ENCODE measurements around the gene TMTC1. TPM values are rescaled to one million over a fixed set of nuclear protein-coding genes. Genes with fewer than 3 reads are reported as not detected.

TMTC1 gene
- total RNA-seq, 2 experiments from 2014 or later: not detected

DNA sequence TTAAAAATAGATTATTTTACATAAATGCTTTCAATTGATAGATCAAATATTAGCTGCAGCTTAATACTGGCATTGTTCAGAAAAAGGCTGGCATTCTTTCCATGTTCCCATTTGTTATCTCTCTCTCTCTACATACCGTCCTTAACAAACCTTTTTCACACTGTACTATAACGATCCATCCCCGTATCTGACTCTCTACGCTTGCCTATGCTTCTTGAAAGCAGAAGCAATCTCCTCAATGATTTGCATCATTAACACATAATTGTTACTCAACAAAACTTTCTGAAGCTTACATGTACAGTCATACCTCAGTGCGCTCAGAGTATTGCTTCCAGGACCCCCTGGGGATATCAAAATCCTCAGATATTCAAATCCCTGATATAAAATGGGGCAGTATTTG is 89.7 kb downstream of the TMTC1 start:
- Mint-ChIP-seq H3K4me1 (ENCODE audit: low read depth) (no peaks in the 10 kb centered on the region), H3K9me3 (no peaks in the 10 kb centered on the region), H3K4me3 (no peak overlapping the region), H3K36me3 (ENCODE audit: low read depth) (no peaks in the 10 kb centered on the region), H3K27ac (no peak overlapping the region), H3K27me3 (no peaks in the 10 kb centered on the region)
- ChIA-PET CTCF (no interaction called here), POLR2A (no interaction called here)
- intact Hi-C loops (cut with micrococcal nuclease): no loop called here
- DNase-seq: no peak
- TF ChIP-seq CTCF (IDR thresholded peaks at IDR 0.05): no peak
- ATAC-seq: no peak

- TF ChIP-seq CTCF (IDR thresholded peaks at IDR 0.05): no peak
- ChIA-PET POLR2A (interaction anchor here (0.8 to 1.3 kb wide), 2 partner anchors 16 to 204 kb away, joined by 3 read pairs; no protein-coding TSS in a partner anchor), CTCF (no interaction called here)
- H3K27me3 Mint-ChIP-seq: no peaks in the 10 kb centered on the region
- no peaks in the 10 kb centered on the region for H3K9me3 Mint-ChIP-seq
- no peak overlapping the region for H3K4me3 Mint-ChIP-seq
- no peak for DNase-seq
- no peaks in the 10 kb centered on the region for H3K36me3 Mint-ChIP-seq (ENCODE audit: low read depth)
- intact Hi-C loops (cut with micrococcal nuclease): no loop called here
- ATAC-seq: no peak
- H3K4me1 Mint-ChIP-seq (ENCODE audit: low read depth): no peaks in the 10 kb centered on the region
- H3K27ac Mint-ChIP-seq: no peak overlapping the region
These were observed 91.5 kb downstream of the TMTC1 start for GRCh38 chr12:29692237-29692636.

DNA sequence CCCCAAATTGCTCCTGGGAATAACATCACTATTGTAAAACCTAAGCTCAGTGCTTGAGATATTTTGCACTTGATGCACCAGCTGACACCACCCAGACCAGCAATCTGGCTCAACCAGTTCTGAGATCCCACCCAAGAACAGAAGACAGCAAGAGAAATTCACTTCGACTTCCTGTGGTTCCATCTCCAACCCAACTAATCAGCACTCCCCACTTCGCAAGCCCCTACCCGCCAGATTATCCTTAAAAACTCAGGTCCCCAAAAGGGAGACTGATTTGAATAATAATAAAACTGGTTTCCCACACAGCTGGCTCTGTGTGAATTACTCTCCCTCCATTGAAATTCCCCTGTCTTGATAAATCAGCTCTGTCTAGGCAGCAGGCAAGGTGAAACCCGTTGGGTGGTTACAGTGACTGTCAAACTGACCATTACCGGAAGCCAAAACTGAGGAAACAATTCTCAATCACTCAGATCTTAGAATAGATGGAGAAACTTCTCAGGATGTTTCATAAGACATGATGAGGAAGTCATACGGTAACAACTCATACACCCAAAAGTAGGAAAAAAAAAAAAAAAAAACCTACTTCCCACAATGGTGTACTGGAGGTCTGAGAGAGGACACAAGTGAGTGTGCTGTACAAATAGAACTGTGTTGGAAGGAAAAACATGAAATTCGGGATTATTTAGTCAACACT is 92.4 kb downstream of the TMTC1 start:
- no peaks in the 10 kb centered on the region for H3K9me3 Mint-ChIP-seq
- TF ChIP-seq CTCF (IDR thresholded peaks at IDR 0.05): no peak
- no peak for ATAC-seq
- CTCF ChIA-PET: no interaction called here
- no peak for DNase-seq
- intact Hi-C loops (cut with micrococcal nuclease): no loop called here
- no peak overlapping the region for H3K4me3 Mint-ChIP-seq
- H3K36me3 Mint-ChIP-seq (ENCODE audit: low read depth): no peaks in the 10 kb centered on the region
- POLR2A ChIA-PET: interaction anchor here (0.8 to 1.3 kb wide), 2 partner anchors 17 to 205 kb away, joined by 3 read pairs; no protein-coding TSS in a partner anchor
- H3K27me3 Mint-ChIP-seq: no peaks in the 10 kb centered on the region
- H3K27ac Mint-ChIP-seq: no peak overlapping the region
- H3K4me1 Mint-ChIP-seq (ENCODE audit: low read depth): no peaks in the 10 kb centered on the region

- Mint-ChIP-seq H3K27me3 (peaks cover 1% of the 10 kb centered on the region), H3K36me3 (ENCODE audit: low read depth) (no peaks in the 10 kb centered on the region), H3K27ac (no peak overlapping the region), H3K4me1 (ENCODE audit: low read depth) (no peaks in the 10 kb centered on the region), H3K4me3 (no peak overlapping the region), H3K9me3 (no peaks in the 10 kb centered on the region)
- TF ChIP-seq CTCF (IDR thresholded peaks at IDR 0.05): no peak
- ATAC-seq (no peak), DNase-seq (no peak)
- ChIA-PET CTCF (no interaction called here), POLR2A (interaction anchor here (1.3 kb wide), 1 partner anchor 18 kb away, joined by 3 read pairs; no protein-coding TSS in a partner anchor)
- intact Hi-C loops (cut with micrococcal nuclease): no loop called here
These were observed 93.0 kb downstream of the TMTC1 start for GRCh38 chr12:29690728-29691127.

DNA sequence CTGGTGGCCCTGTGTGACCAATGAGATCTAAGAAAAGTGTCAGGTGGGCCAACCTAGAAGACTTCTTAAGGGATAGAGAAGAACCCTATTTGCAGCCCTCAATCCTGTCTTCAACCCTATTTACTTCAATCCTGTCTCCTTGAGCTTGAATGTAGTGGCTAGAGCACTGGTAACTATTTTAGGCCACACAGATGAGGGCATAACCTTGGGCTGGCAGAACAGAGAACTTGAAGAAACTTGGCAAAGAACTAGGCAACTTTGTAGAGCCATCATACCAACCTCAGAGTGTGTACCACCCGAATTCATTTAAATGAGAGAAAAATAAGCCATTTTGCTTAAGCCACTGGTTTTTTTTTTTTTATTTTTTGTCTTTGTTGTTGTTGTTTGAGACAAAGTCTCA is 94.8 kb downstream of the TMTC1 start:
- ChIA-PET POLR2A (no interaction called here), CTCF (no interaction called here)
- intact Hi-C loops (cut with micrococcal nuclease): no loop called here
- Mint-ChIP-seq H3K9me3 (no peaks in the 10 kb centered on the region), H3K36me3 (ENCODE audit: low read depth) (no peaks in the 10 kb centered on the region), H3K4me3 (no peak overlapping the region), H3K4me1 (ENCODE audit: low read depth) (no peaks in the 10 kb centered on the region), H3K27me3 (peaks cover 3% of the 10 kb centered on the region), H3K27ac (no peak overlapping the region)
- TF ChIP-seq CTCF (IDR thresholded peaks at IDR 0.05): no peak
- no peak for DNase-seq
- no peak for ATAC-seq
